ENCODE results near the gene PPP1R2B. TPM values are rescaled to one million over a fixed set of nuclear protein-coding genes. Genes with fewer than 3 reads are reported as not detected.

PPP1R2B gene
- 0.05 and 0.07 TPM in 2 replicates for total RNA-seq

DNA sequence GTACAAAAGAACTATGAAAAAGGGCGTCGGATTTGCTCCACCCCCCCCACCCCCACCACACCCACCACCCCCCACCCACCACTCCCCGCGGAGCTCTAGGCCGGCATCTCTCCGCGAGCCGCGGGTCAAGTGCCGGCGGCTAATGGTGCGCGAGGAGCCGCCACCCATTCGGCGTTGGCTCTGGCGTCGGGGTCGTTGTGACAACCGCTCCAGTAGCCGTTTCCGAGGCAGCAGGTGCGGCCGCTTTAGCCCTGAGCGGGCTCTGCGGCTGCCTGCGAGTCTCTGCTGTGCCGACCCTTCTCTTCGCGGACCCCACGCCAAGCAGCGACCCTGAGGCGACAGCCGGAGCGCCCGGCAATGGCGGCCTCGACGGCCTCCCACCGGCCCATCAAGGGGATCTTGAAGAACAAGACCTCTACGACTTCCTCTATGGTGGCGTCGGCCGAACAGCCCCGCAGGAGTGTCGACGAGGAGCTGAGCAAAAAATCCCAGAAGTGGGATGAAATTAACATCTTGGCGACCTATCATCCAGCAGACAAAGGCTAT is at the start of gene PPP1R2B:
Gene PPP1R2B, plus strand, starts transcription at position 90 of the 546 bp plus-strand sequence. Its CDS starts 268 bp downstream, at position 358.

Other genes with a start within 250 kb of the PPP1R2B start
- gene TIMD4, start 112.9 kb downstream of the PPP1R2B start, total RNA-seq = not detected in 2 replicates
- gene HAVCR1, start 208.8 kb downstream of the PPP1R2B start, total RNA-seq = not detected in 2 replicates